Activated T-cell treated with anti-CD3 and anti-CD28 coated beads, Interleukin-2, amount 50 U/mL, for 24 hours (primary cell): ENCODE measurements around the gene RBM33.

Experiments
- DNase-seq: peaks from one replicate; pipeline ENCODE4 v3.0.0-alpha.2; 2020
- H3K27ac Mint-ChIP-seq: 2 replicates; pipeline ENCODE4 v1.8.0; 2020; ENCODE audit warnings: mild to moderate bottlenecking, mixed read lengths
- H3K27me3 Mint-ChIP-seq: 2 replicates; pipeline ENCODE4 v1.8.0; 2020; ENCODE audit warnings: mixed read lengths
- H3K36me3 Mint-ChIP-seq: 2 replicates; pipeline ENCODE4 v1.8.0; 2020; ENCODE audit warnings: low read depth, mixed read lengths
- H3K4me1 Mint-ChIP-seq: 2 replicates; pipeline ENCODE4 v1.8.0; 2020; ENCODE audit warnings: low read depth, mixed read lengths
- H3K4me3 Mint-ChIP-seq: 2 replicates; pipeline ENCODE4 v1.8.0; 2020; ENCODE audit warnings: mild to moderate bottlenecking, moderate library complexity, mixed read lengths
- H3K9me3 Mint-ChIP-seq: 2 replicates; pipeline ENCODE4 v1.8.0; 2020; ENCODE audit warnings: mixed read lengths

Gene RBM33

GRCh38 chr7:155791836-155792235 is 147.4 kb downstream of the RBM33 start:
- Mint-ChIP-seq H3K9me3 (no peaks in the 10 kb centered on the region), H3K27ac (no peak overlapping the region), H3K36me3 (no peaks in the 10 kb centered on the region), H3K4me3 (no peak overlapping the region), H3K27me3 (peaks cover 21% of the 10 kb centered on the region), H3K4me1 (peaks cover 4% of the 10 kb centered on the region)
- no peak for DNase-seq

- Mint-ChIP-seq H3K36me3 (no peaks in the 10 kb centered on the region), H3K9me3 (no peaks in the 10 kb centered on the region)
Observed at GRCh38 chr7:155792315-155792960, 148.0 kb downstream of the RBM33 start.

GRCh38 chr7:155792999-155793560 is 148.6 kb downstream of the RBM33 start:
- Mint-ChIP-seq H3K27ac (no peak overlapping the region), H3K36me3 (no peaks in the 10 kb centered on the region), H3K9me3 (no peaks in the 10 kb centered on the region), H3K27me3 (peaks cover 18% of the 10 kb centered on the region), H3K4me1 (no peaks in the 10 kb centered on the region), H3K4me3 (no peak overlapping the region)
- no peak for DNase-seq

More at GRCh38 chr7:155792315-155792960, 148.0 kb downstream of the RBM33 start:
- Mint-ChIP-seq H3K27me3 (peaks cover 22% of the 10 kb centered on the region), H3K4me1 (peaks cover 2% of the 10 kb centered on the region), H3K4me3 (no peak overlapping the region), H3K27ac (no peak overlapping the region)
- no peak for DNase-seq

GRCh38 chr7:155793720-155794119 is 149.3 kb downstream of the RBM33 start:
- H3K27me3 Mint-ChIP-seq: peaks cover 24% of the 10 kb centered on the region
- DNase-seq: no peak
- H3K9me3 Mint-ChIP-seq: no peaks in the 10 kb centered on the region
- H3K27ac Mint-ChIP-seq: no peak overlapping the region
- no peaks in the 10 kb centered on the region for H3K4me1 Mint-ChIP-seq
- no peak overlapping the region for H3K4me3 Mint-ChIP-seq
- H3K36me3 Mint-ChIP-seq: no peaks in the 10 kb centered on the region

GRCh38 chr7:155794196-155794595 is 149.7 kb downstream of the RBM33 start:
- H3K27ac Mint-ChIP-seq: no peak overlapping the region
- H3K36me3 Mint-ChIP-seq: no peaks in the 10 kb centered on the region
- H3K4me3 Mint-ChIP-seq: no peak overlapping the region
- H3K4me1 Mint-ChIP-seq: no peaks in the 10 kb centered on the region
- DNase-seq: no peak
- H3K9me3 Mint-ChIP-seq: no peaks in the 10 kb centered on the region
- H3K27me3 Mint-ChIP-seq: peaks cover 25% of the 10 kb centered on the region

- no peaks in the 10 kb centered on the region for H3K9me3 Mint-ChIP-seq
- peaks cover 37% of the 10 kb centered on the region for H3K27me3 Mint-ChIP-seq
Observed at GRCh38 chr7:155795401-155795800, 150.9 kb downstream of the RBM33 start.

GRCh38 chr7:155795951-155796350 is 151.5 kb downstream of the RBM33 start:
- H3K4me3 Mint-ChIP-seq: no peak overlapping the region
- H3K27ac Mint-ChIP-seq: no peak overlapping the region
- DNase-seq: no peak
- H3K36me3 Mint-ChIP-seq: no peaks in the 10 kb centered on the region
- H3K27me3 Mint-ChIP-seq: peaks cover 43% of the 10 kb centered on the region
- no peaks in the 10 kb centered on the region for H3K9me3 Mint-ChIP-seq
- H3K4me1 Mint-ChIP-seq: no peaks in the 10 kb centered on the region

More at GRCh38 chr7:155795401-155795800, 150.9 kb downstream of the RBM33 start:
- no peaks in the 10 kb centered on the region for H3K36me3 Mint-ChIP-seq
- no peak overlapping the region for H3K4me3 Mint-ChIP-seq
- no peak for DNase-seq
- H3K4me1 Mint-ChIP-seq: no peaks in the 10 kb centered on the region
- H3K27ac Mint-ChIP-seq: no peak overlapping the region

- Mint-ChIP-seq H3K4me1 (no peaks in the 10 kb centered on the region), H3K27ac (no peak overlapping the region), H3K9me3 (no peaks in the 10 kb centered on the region), H3K27me3 (peaks cover 48% of the 10 kb centered on the region), H3K4me3 (no peak overlapping the region), H3K36me3 (no peaks in the 10 kb centered on the region)
- DNase-seq: peak; percentile 84
Observed at GRCh38 chr7:155796381-155797261, 152.2 kb downstream of the RBM33 start.

- Mint-ChIP-seq H3K27ac (no peak overlapping the region), H3K9me3 (no peaks in the 10 kb centered on the region), H3K4me1 (no peaks in the 10 kb centered on the region), H3K27me3 (peaks cover 53% of the 10 kb centered on the region), H3K4me3 (no peak overlapping the region), H3K36me3 (no peaks in the 10 kb centered on the region)
- no peak for DNase-seq
Observed at GRCh38 chr7:155797262-155798250, 153.1 kb downstream of the RBM33 start.

GRCh38 chr7:155798673-155799439 is 154.4 kb downstream of the RBM33 start:
- Mint-ChIP-seq H3K4me3 (no peak overlapping the region), H3K27ac (no peak overlapping the region), H3K4me1 (peaks cover 5% of the 10 kb centered on the region), H3K36me3 (no peaks in the 10 kb centered on the region), H3K27me3 (peaks cover 61% of the 10 kb centered on the region), H3K9me3 (no peaks in the 10 kb centered on the region)
- DNase-seq: no peak

GRCh38 chr7:155799514-155799913 is 155.1 kb downstream of the RBM33 start:
- no peak overlapping the region for H3K27ac Mint-ChIP-seq
- DNase-seq: no peak
- H3K36me3 Mint-ChIP-seq: no peaks in the 10 kb centered on the region
- H3K9me3 Mint-ChIP-seq: no peaks in the 10 kb centered on the region
- H3K4me1 Mint-ChIP-seq: peaks cover 9% of the 10 kb centered on the region
- H3K27me3 Mint-ChIP-seq: peaks cover 66% of the 10 kb centered on the region
- no peak overlapping the region for H3K4me3 Mint-ChIP-seq

GRCh38 chr7:155800301-155800700 is 155.8 kb downstream of the RBM33 start:
- peaks cover 66% of the 10 kb centered on the region for H3K27me3 Mint-ChIP-seq

GRCh38 chr7:155800741-155801267 is 156.3 kb downstream of the RBM33 start:
- no peak overlapping the region for H3K27ac Mint-ChIP-seq
- peaks cover 12% of the 10 kb centered on the region for H3K4me1 Mint-ChIP-seq
- DNase-seq: no peak
- H3K9me3 Mint-ChIP-seq: no peaks in the 10 kb centered on the region
- H3K27me3 Mint-ChIP-seq: peaks cover 65% of the 10 kb centered on the region
- H3K4me3 Mint-ChIP-seq: no peak overlapping the region
- no peaks in the 10 kb centered on the region for H3K36me3 Mint-ChIP-seq

More at GRCh38 chr7:155800301-155800700, 155.8 kb downstream of the RBM33 start:
- DNase-seq: no peak
- H3K9me3 Mint-ChIP-seq: no peaks in the 10 kb centered on the region
- no peak overlapping the region for H3K4me3 Mint-ChIP-seq
- no peak overlapping the region for H3K27ac Mint-ChIP-seq
- no peaks in the 10 kb centered on the region for H3K36me3 Mint-ChIP-seq
- H3K4me1 Mint-ChIP-seq: peaks cover 11% of the 10 kb centered on the region
